Effector memory CD4-positive, alpha-beta T cell (primary cell): ENCODE measurements around the gene HOTAIR.

Experiments
- DNase-seq, 3 donors: peaks; one replicate each; pipeline ENCODE4 v3.0.0-alpha.2; 2020
- H3K27ac ChIP-seq: 2 replicates; pipeline ENCODE4 v1.7.0; 2013; ENCODE audit warnings: mild to moderate bottlenecking, low read length, moderate library complexity; ENCODE audit not compliant: insufficient read depth, poor library complexity, severe bottlenecking
- H3K27me3 ChIP-seq: replicated peaks from 2 replicates; pipeline ENCODE4 v1.7.0; 2013; ENCODE audit warnings: mild to moderate bottlenecking, low read length; ENCODE audit not compliant: insufficient read depth, control insufficient read depth, poor library complexity, severe bottlenecking
- H3K36me3 ChIP-seq: 2 replicates; pipeline ENCODE4 v1.7.0; 2013; ENCODE audit warnings: mild to moderate bottlenecking, low read length, moderate library complexity; ENCODE audit not compliant: control insufficient read depth, insufficient read depth
- H3K4me1 ChIP-seq: 2 replicates; pipeline ENCODE4 v1.7.0; 2013; ENCODE audit warnings: low read length, mild to moderate bottlenecking; ENCODE audit not compliant: control insufficient read depth, insufficient read depth, poor library complexity, severe bottlenecking
- H3K4me3 ChIP-seq: 2 replicates; pipeline ENCODE4 v1.7.0; 2013; ENCODE audit warnings: low read length, low read depth, mild to moderate bottlenecking; ENCODE audit not compliant: insufficient read depth, poor library complexity, severe bottlenecking
- H3K9me3 ChIP-seq: 2 replicates; pipeline ENCODE4 v1.7.0; 2013; ENCODE audit warnings: mild to moderate bottlenecking, low read length, moderate library complexity; ENCODE audit not compliant: control insufficient read depth

The HOTAIR gene

DNA sequence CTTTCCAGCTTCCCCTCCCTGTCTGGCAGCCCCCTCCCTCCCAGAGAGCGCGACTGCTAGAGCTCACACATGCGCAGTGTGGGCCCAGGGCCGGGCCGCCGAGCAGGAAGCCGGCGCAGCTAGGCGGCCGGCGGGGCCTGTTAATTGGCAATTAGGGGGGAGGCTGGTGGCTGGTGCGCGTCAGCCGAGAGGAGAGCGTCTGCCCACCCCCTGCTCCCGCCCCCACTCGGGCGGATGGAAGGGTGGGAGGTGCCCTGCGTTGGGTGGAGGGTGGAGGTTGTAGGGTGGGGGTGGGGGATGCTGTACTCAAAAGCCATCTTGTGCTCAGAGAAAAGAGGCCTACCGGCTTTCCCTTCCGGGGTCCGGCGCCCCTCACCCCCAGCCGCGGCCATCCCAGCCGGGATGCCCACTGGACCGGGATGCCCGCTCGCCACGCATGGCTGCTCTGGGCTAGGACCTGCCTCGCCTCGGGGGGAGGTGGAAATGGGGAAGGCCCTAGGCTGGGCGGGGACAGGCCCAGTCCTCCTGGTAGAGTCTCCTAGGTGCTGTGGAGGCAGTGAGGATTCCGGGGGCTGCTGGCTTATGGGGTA is 43.2 kb upstream of the HOTAIR start:
- Histone ChIP-seq H3K4me3 (peak overlapping the region; percentile 37), H3K9me3 (no peaks in the 10 kb centered on the region), H3K27me3 (peaks cover 78% of the 10 kb centered on the region), H3K36me3 (no peaks in the 10 kb centered on the region), H3K4me1 (peaks cover 21% of the 10 kb centered on the region), H3K27ac (no peak overlapping the region)
- DNase-seq: peak; percentile 45 to 49 (median 45)

DNA sequence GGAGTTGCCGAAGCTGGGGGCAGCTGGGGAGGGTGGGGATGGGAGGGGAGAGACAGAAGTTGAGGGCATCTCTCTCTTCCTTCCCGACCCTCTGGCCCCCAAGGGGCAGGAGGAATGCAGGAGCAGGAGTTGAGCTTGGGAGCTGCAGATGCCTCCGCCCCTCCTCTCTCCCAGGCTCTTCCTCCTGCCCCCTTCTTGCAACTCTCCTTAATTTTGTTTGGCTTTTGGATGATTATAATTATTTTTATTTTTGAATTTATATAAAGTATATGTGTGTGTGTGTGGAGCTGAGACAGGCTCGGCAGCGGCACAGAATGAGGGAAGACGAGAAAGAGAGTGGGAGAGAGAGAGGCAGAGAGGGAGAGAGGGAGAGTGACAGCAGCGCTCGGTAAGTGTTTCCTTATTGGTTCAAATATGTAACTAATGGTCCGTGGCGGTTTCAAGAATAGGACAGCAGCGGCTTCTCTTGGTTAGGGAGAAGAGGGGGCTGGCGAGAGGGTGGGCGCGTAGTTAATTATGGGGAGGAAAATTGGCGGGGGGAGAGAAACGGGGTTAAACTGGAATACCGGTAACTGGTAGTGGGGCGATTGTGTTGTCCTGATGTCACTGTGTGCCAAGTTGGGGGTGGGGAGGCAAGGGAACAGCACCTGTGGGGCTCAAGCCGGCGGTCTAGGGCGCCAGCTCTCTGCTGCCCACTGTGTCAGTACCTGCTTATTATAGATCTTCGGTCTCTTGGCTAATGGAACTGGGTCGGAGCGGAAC is 42.5 kb upstream of the HOTAIR start:
- peak overlapping the region; percentile 37 for H3K4me3 ChIP-seq
- H3K36me3 ChIP-seq: no peaks in the 10 kb centered on the region
- no peak for DNase-seq
- no peak overlapping the region for H3K27ac ChIP-seq
- no peaks in the 10 kb centered on the region for H3K9me3 ChIP-seq
- peaks cover 21% of the 10 kb centered on the region for H3K4me1 ChIP-seq
- peaks cover 76% of the 10 kb centered on the region for H3K27me3 ChIP-seq

DNA sequence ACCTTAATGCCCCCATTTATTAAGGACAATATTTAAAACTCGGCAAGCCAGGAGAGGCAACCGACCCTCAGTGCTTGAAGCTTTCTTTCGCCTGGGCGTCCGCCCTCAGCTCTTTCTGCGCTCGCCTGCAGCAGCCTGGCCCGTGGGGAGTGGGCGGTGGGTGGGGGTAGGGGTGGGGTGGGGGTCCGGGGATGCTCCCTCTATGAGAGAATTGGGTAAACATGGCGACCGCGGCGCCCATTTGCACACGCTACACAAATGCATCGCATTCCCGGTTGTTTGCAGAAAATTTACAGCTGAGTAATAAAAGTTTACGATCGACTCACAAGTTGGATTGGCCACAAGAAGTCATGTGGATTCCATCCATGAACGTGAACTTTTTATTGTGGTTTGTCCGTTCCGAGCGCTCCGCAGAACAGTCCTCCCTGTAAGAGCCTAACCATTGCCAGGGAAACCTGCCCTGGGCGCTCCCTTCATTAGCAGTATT is 41.8 kb upstream of the HOTAIR start:
- DNase-seq: no peak
- Histone ChIP-seq H3K27me3 (peaks cover 77% of the 10 kb centered on the region), H3K36me3 (no peaks in the 10 kb centered on the region), H3K4me3 (no peak overlapping the region), H3K4me1 (peaks cover 21% of the 10 kb centered on the region), H3K9me3 (no peaks in the 10 kb centered on the region), H3K27ac (no peak overlapping the region)

DNA sequence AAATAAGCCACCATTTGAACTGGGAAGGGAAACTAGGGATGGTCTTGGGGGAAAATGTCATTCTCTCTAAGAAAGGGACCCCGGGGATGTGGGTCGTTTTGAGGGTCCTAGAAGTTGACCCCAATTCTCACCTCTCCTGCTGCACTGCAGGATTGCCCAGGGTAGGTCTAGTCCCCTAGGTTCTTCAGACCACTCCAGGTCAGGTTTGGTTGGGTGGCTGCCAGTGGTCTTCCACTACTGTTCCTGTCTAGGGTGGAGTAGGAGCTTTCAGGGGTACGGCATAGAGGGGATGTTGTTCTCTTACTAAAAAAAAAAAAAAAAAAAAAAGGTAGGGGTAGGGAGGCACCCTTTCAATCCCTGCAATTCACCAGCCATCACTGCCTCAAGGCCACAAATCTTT is 41.3 kb upstream of the HOTAIR start:
- Histone ChIP-seq H3K27me3 (peaks cover 78% of the 10 kb centered on the region), H3K27ac (no peak overlapping the region), H3K36me3 (no peaks in the 10 kb centered on the region), H3K4me1 (peaks cover 21% of the 10 kb centered on the region), H3K9me3 (no peaks in the 10 kb centered on the region), H3K4me3 (no peak overlapping the region)
- no peak for DNase-seq

DNA sequence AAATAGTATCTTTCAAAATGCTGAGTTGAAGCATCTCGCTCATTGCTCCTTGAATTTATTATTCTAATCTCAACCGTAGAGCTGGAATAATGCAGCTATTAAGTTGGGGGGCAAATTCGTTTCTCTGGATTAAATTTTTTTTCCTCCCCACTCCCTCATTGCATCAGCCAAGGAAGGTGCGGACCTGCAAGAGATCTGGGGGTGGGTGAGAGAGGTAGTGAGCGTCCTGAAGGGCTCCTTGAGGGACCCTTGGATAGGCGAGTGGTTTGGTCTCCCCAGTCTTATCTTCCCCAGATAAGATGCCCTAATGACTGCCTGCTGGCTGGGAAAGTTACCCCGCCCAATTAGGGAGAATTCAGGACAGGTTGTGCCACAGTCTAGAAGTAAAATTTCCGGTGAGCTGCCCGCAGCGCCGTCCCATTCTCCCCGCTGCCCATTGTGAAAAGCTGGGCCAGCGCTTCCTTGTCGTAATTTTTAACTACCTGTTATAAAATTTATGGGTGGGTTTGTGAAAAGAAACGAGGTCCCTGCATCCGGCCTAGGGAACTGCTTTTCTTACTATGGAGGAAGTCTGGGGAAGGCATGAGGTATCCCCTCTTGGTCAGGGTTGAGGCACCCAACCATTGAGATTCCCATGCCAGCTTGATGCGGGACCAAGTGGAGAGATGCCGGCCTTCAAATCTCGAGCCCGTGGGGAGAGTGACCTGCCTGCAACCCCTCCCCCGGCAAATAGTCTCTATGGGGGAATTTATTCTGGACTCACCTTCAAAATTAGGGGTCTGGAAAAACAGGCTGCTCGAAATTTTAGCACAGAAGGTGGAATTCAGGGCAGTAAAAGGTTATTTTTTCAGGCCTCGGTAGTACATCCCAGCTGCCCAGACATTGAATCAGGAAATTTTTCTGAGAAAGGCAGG is 40.5 kb upstream of the HOTAIR start:
- Histone ChIP-seq H3K4me1 (peaks cover 22% of the 10 kb centered on the region), H3K27me3 (peaks cover 83% of the 10 kb centered on the region), H3K36me3 (no peaks in the 10 kb centered on the region), H3K9me3 (no peaks in the 10 kb centered on the region), H3K27ac (no peak overlapping the region), H3K4me3 (no peak overlapping the region)
- no peak for DNase-seq

DNA sequence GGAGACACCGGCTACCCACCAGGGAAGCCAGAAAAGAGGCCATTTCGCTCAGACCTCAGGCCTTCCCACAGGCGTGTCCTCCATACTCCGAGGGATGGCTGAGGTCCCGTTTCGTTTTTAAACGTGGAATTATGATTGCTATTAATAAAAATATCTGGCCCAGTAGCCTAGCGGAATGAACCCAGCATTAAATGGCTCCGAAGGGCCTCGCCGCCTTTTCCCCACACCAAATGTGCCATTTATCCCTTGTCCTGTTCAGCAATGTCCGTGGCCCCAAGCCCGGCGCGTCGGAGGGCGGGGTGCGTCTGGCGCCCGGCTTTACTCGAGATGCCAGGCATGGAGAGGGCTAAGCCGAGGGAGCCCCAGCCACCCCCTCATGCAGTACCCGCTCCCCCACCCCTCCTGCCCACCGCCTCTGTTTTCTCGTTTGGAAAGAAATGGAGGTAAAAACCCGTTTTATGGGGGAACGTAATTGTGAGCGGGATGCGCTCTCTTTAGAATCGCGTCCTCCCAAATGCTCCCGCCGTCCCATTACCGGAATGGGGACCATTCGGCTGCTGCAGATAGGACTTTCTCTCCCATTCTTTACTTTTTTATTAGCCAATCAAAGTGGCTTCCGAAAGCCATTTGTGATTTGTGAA is 39.7 kb upstream of the HOTAIR start:
- peaks cover 84% of the 10 kb centered on the region for H3K27me3 ChIP-seq
- DNase-seq: no peak
- peaks cover 29% of the 10 kb centered on the region for H3K4me1 ChIP-seq
- no peaks in the 10 kb centered on the region for H3K36me3 ChIP-seq
- no peak overlapping the region for H3K27ac ChIP-seq
- no peak overlapping the region for H3K4me3 ChIP-seq
- H3K9me3 ChIP-seq: no peaks in the 10 kb centered on the region

DNA sequence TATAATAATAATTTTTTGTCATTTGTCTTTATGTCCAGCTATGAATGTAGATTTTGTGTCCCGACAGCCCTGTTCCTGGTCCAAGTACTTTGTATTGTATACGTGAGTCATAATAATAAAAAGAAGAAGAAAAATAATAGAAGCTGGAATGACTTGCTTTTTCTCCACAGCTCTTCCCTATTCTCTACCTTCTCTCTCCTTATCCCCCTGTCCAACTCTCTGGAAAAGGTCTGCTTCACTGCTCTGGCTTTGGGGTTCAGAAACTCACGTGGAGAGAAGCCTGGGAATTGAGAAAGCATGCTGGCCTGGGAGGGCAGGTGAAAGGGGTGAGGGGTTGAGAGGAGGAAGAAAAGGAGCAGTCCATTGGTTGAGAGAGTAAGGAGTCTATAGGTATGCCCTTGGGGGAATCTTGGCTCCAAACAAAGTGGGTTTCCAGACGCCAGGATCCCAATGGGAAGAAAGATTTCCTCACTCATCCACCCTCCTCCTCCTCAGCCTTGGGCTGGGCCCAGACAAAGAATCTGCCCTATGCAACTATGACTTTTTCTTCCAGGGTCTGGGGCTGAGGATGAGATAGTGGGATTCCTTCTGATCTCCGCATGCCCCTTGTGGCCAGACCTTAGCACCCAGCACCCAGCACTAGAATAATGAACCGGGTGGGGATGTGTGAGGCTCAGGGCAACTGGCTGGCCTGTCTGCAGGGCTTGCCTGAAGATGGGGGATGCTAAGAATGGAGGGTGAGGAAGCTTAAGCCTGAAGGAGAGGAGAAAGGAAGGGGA is 38.1 kb upstream of the HOTAIR start:
- H3K36me3 ChIP-seq: no peaks in the 10 kb centered on the region
- H3K27me3 ChIP-seq: peaks cover 88% of the 10 kb centered on the region
- DNase-seq: no peak
- H3K27ac ChIP-seq: no peak overlapping the region
- no peaks in the 10 kb centered on the region for H3K9me3 ChIP-seq
- no peak overlapping the region for H3K4me3 ChIP-seq
- peaks cover 32% of the 10 kb centered on the region for H3K4me1 ChIP-seq

DNA sequence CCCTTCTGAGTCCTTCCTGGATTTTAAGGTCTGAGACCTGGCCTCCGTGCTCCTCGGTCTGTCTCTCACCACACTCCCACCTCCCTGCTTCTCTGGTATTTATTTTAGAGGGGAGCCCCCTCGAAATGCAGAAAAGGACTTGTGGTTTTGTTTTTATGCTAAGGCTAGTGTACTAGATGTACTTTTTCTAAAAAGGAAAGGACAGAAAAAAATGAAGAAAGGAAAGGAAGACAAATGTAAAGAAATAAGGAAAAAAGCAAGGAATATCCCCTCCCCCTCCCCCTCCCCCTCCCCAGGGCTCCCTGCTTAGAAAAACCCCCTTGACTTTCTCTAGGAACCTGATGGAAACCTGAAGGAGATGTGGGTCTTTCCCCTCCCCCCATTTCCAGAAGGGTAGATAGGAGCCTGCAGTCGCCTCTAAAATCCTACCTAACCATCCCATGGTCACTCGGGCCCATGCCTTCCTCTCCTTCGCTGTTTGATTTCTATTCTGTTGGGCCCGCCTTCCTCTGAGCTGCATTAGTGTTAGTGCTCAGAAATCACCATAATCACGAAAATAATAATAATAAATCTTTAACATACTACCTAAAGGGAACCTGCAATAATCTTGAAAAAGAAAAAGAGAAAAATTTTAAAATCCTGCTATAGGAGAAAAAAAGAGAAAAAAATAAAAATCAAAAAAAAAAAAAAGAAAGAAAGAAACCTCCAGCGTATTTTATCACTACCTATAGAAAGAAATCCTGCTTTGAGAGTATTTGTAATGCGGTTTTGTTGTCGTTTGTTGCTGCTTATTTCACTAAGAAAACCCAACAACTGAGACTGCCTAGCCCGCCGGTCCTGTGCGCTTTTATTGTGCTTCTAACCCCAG is 37.1 kb upstream of the HOTAIR start:
- H3K27me3 ChIP-seq: peaks cover 89% of the 10 kb centered on the region
- no peak overlapping the region for H3K27ac ChIP-seq
- no peak for DNase-seq
- no peaks in the 10 kb centered on the region for H3K9me3 ChIP-seq
- no peaks in the 10 kb centered on the region for H3K36me3 ChIP-seq
- peaks cover 23% of the 10 kb centered on the region for H3K4me1 ChIP-seq
- no peak overlapping the region for H3K4me3 ChIP-seq
